Measurements from ENCODE around the gene ZBTB16.

The ZBTB16 gene

DNA sequence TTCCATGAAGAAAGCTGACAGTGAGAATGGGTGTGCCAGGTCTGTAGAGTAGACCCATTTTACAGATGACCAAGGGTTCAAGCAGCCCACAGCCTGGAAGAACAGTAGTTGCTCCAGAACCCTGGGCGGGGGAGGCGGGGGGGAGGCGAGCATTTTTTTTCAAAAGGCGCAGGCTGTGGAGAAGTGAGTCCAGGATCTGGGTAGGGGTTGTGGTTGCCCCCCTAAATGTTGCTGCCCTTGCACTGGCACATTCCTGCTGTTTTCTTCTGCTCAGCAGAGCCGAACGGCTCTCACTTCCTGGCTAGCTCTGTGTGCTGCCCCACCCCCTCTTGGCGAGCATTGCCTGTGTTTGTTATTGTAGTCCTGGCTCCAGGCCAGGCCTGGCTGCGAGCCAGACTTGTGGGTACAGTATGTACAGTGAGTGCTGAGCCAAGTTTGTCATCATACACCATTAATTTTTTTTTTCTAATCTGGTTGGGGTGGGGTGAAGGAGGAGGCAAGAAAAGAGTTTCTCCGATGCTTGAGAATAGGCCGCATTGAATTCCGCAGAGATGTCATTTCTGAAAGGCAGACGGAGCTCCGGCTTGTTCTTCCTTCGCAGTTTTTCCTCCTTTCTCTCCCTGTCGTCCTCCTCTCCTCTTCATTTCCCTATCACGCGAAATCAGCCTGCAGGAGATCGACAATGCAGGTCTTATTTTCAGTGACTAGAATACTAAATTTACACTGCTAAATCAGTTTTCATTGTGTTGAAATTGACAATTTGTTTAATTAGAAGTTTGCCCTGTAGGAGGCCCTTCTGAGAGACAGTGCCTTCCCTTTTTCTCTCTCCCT is 100.5 kb downstream of the ZBTB16 start (continued):
- TF ChIP-seq, protein P1, sequence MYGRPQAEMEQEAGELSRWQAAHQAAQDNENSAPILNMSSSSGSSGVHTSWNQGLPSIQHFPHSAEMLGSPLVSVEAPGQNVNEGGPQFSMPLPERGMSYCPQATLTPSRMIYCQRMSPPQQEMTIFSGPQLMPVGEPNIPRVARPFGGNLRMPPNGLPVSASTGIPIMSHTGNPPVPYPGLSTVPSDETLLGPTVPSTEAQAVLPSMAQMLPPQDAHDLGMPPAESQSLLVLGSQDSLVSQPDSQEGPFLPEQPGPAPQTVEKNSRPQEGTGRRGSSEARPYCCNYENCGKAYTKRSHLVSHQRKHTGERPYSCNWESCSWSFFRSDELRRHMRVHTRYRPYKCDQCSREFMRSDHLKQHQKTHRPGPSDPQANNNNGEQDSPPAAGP (tag by site-specific recombination; IDR thresholded peaks at IDR 0.05), result peak; percentile 87
- TF ChIP-seq ZNF677 (tag by site-specific recombination; IDR thresholded peaks at IDR 0.05) (no peak), ZNF174 (tag by site-specific recombination; IDR thresholded peaks at IDR 0.05) (no peak; the same call in 1 of the 2 replicates), ZNF302 (tag by site-specific recombination; IDR thresholded peaks at IDR 0.05; ENCODE audit: low read depth) (no peak), PRDM1 (tag by site-specific recombination; IDR thresholded peaks at IDR 0.05) (peak; percentile 84), ZNF596 (tag by site-specific recombination; IDR thresholded peaks at IDR 0.05) (peak; percentile 58; the same call in 1 of the 2 replicates), ZNF530 (tag by site-specific recombination; IDR thresholded peaks at IDR 0.05; ENCODE audit: low read depth) (no peak), ZNF146 (tag by site-specific recombination; IDR thresholded peaks at IDR 0.05) (no peak), ZNF610 (tag by site-specific recombination; IDR thresholded peaks at IDR 0.05; ENCODE audit: borderline replicate concordance) (peak; percentile 87; the same call in 1 of the 2 replicates), ZNF626 (tag by site-specific recombination; IDR thresholded peaks at IDR 0.05) (no peak), ZBTB7A (tag by site-specific recombination; IDR thresholded peaks at IDR 0.05; ENCODE audit: low read depth) (no peak), GLIS1 (tag by site-specific recombination; IDR thresholded peaks at IDR 0.05) (peak; percentile 67), ZNF24 (tag by site-specific recombination; IDR thresholded peaks at IDR 0.05) (peak; percentile 96), ZNF175 (tag by site-specific recombination; IDR thresholded peaks at IDR 0.05) (no peak), ZNF2 (tag by site-specific recombination; IDR thresholded peaks at IDR 0.05) (peak; percentile 61; the same call in 1 of the 2 replicates), EGR2 (tag by site-specific recombination; IDR thresholded peaks at IDR 0.05; ENCODE audit: low read depth) (0 out of 2 replicates have a peak, but pooled peaks have one; percentile 21), OSR2 (tag by site-specific recombination; IDR thresholded peaks at IDR 0.05) (peak; percentile 83), ZNF792 (tag by site-specific recombination; IDR thresholded peaks at IDR 0.05) (no peak), ZNF121 (tag by site-specific recombination; IDR thresholded peaks at IDR 0.05) (no peak), ZNF354C (tag by site-specific recombination; IDR thresholded peaks at IDR 0.05; ENCODE audit: borderline replicate concordance, low read depth) (no peak), MEIS1 (CRISPR knock-in tag; IDR thresholded peaks at IDR 0.05; ENCODE audit: borderline replicate concordance) (no peak), ZNF561 (tag by site-specific recombination; IDR thresholded peaks at IDR 0.05; ENCODE audit: borderline replicate concordance) (peak; percentile 99)
- TF ChIP-seq, protein P2, sequence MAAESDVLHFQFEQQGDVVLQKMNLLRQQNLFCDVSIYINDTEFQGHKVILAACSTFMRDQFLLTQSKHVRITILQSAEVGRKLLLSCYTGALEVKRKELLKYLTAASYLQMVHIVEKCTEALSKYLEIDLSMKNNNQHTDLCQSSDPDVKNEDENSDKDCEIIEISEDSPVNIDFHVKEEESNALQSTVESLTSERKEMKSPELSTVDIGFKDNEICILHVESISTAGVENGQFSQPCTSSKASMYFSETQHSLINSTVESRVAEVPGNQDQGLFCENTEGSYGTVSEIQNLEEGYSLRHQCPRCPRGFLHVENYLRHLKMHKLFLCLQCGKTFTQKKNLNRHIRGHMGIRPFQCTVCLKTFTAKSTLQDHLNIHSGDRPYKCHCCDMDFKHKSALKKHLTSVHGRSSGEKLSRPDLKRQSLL (tag by site-specific recombination; IDR thresholded peaks at IDR 0.05), result 0 out of 2 replicates have a peak, but pooled peaks have one; percentile 45
- TF ChIP-seq, protein P3, sequence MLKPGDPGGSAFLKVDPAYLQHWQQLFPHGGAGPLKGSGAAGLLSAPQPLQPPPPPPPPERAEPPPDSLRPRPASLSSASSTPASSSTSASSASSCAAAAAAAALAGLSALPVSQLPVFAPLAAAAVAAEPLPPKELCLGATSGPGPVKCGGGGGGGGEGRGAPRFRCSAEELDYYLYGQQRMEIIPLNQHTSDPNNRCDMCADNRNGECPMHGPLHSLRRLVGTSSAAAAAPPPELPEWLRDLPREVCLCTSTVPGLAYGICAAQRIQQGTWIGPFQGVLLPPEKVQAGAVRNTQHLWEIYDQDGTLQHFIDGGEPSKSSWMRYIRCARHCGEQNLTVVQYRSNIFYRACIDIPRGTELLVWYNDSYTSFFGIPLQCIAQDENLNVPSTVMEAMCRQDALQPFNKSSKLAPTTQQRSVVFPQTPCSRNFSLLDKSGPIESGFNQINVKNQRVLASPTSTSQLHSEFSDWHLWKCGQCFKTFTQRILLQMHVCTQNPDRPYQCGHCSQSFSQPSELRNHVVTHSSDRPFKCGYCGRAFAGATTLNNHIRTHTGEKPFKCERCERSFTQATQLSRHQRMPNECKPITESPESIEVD (tag by site-specific recombination; IDR thresholded peaks at IDR 0.05), result peak; percentile 95
- TF ChIP-seq, protein P4, sequence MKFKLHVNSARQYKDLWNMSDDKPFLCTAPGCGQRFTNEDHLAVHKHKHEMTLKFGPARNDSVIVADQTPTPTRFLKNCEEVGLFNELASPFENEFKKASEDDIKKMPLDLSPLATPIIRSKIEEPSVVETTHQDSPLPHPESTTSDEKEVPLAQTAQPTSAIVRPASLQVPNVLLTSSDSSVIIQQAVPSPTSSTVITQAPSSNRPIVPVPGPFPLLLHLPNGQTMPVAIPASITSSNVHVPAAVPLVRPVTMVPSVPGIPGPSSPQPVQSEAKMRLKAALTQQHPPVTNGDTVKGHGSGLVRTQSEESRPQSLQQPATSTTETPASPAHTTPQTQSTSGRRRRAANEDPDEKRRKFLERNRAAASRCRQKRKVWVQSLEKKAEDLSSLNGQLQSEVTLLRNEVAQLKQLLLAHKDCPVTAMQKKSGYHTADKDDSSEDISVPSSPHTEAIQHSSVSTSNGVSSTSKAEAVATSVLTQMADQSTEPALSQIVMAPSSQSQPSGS (tag by site-specific recombination; IDR thresholded peaks at IDR 0.05; ENCODE audit: low read depth), result peak; percentile 78
- TF ChIP-seq, protein P5, sequence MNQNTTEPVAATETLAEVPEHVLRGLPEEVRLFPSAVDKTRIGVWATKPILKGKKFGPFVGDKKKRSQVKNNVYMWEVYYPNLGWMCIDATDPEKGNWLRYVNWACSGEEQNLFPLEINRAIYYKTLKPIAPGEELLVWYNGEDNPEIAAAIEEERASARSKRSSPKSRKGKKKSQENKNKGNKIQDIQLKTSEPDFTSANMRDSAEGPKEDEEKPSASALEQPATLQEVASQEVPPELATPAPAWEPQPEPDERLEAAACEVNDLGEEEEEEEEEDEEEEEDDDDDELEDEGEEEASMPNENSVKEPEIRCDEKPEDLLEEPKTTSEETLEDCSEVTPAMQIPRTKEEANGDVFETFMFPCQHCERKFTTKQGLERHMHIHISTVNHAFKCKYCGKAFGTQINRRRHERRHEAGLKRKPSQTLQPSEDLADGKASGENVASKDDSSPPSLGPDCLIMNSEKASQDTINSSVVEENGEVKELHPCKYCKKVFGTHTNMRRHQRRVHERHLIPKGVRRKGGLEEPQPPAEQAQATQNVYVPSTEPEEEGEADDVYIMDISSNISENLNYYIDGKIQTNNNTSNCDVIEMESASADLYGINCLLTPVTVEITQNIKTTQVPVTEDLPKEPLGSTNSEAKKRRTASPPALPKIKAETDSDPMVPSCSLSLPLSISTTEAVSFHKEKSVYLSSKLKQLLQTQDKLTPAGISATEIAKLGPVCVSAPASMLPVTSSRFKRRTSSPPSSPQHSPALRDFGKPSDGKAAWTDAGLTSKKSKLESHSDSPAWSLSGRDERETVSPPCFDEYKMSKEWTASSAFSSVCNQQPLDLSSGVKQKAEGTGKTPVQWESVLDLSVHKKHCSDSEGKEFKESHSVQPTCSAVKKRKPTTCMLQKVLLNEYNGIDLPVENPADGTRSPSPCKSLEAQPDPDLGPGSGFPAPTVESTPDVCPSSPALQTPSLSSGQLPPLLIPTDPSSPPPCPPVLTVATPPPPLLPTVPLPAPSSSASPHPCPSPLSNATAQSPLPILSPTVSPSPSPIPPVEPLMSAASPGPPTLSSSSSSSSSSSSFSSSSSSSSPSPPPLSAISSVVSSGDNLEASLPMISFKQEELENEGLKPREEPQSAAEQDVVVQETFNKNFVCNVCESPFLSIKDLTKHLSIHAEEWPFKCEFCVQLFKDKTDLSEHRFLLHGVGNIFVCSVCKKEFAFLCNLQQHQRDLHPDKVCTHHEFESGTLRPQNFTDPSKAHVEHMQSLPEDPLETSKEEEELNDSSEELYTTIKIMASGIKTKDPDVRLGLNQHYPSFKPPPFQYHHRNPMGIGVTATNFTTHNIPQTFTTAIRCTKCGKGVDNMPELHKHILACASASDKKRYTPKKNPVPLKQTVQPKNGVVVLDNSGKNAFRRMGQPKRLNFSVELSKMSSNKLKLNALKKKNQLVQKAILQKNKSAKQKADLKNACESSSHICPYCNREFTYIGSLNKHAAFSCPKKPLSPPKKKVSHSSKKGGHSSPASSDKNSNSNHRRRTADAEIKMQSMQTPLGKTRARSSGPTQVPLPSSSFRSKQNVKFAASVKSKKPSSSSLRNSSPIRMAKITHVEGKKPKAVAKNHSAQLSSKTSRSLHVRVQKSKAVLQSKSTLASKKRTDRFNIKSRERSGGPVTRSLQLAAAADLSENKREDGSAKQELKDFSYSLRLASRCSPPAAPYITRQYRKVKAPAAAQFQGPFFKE (tag by site-specific recombination; IDR thresholded peaks at IDR 0.05; ENCODE audit: borderline replicate concordance), result no peak

All from HEK293 (cell line).